Measurements from ENCODE around the gene RFX4.
A peak's percentile ranks its signal among the peaks of the same experiment; 100 is the strongest.

DNA sequence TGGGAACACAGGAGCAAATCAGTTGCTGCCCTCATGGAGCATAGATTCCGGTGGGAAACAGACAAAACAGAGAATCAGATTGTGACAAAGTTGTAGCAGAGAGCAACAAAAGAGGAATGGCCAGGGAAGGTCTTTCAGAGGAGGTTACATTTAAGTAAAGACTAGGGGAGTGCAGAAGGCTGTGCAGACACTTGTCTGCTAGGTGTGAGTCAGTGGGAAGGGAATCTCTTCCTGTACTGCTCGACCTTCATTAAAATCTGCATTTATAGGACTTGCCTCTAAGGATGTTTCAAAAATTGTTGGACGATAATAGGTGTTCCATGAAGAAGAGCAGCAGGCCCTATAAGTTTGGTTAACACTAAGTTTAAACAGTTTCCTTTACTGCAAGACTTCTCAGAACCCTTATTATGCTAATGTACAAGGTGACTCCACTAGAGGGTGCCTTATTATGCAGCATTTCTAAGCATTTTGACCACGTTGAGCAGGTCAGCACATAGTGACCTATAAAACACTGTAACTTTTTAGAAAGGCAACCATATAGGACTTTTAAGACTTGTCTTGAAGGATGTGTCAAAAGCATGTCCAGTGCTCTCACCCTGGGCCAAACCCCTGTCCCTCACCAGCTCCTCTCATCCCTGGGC, 99.9 kb downstream of the RFX4 start:
- TF ChIP-seq, protein P1, sequence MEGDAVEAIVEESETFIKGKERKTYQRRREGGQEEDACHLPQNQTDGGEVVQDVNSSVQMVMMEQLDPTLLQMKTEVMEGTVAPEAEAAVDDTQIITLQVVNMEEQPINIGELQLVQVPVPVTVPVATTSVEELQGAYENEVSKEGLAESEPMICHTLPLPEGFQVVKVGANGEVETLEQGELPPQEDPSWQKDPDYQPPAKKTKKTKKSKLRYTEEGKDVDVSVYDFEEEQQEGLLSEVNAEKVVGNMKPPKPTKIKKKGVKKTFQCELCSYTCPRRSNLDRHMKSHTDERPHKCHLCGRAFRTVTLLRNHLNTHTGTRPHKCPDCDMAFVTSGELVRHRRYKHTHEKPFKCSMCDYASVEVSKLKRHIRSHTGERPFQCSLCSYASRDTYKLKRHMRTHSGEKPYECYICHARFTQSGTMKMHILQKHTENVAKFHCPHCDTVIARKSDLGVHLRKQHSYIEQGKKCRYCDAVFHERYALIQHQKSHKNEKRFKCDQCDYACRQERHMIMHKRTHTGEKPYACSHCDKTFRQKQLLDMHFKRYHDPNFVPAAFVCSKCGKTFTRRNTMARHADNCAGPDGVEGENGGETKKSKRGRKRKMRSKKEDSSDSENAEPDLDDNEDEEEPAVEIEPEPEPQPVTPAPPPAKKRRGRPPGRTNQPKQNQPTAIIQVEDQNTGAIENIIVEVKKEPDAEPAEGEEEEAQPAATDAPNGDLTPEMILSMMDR (conservative IDR thresholded peaks at IDR 0.05) = peak; percentile 35
- TF ChIP-seq ZFX (IDR thresholded peaks at IDR 0.05) = no peak

All from C4-2B (cell line).